Natural killer cell (primary cell): ENCODE results near the gene SLC25A17. TPM values are rescaled to one million over a fixed set of nuclear protein-coding genes. Genes with fewer than 3 reads are reported as not detected.

Source experiments
- ATAC-seq, 3 donors: fragments of 150-1000 bp in 2 of 3; fragments of 200-7000 bp in 1 of 3; cut with Tn5 transposase; 1 replicate in 1 of 3; 2 replicates in 2 of 3; pipeline ENCODE4 v1.10.0; 2021; ENCODE audit warnings: mild to moderate bottlenecking in 2 of 3, moderate library complexity in 2 of 3
- DNase-seq, 2 donors: peaks; one replicate each; pipeline versions ENCODE4 v3.0.0 to v3.0.0-alpha.2; 2013 to 2021; ENCODE audit warnings: mixed read lengths in 1 of 2
- H3K27ac ChIP-seq: one replicate; pipeline ENCODE4 v1.5.1; 2013; ENCODE audit warnings: mild to moderate bottlenecking, low read length
- H3K27me3 ChIP-seq: one replicate; pipeline ENCODE4 v1.6.1; 2013; ENCODE audit warnings: low read length; ENCODE audit not compliant: control insufficient read depth, insufficient read depth
- H3K36me3 ChIP-seq: one replicate; pipeline ENCODE4 v1.6.1; 2013; ENCODE audit warnings: low read length; ENCODE audit not compliant: control insufficient read depth, insufficient read depth
- H3K4me1 ChIP-seq: one replicate; pipeline ENCODE4 v1.6.1; 2013; ENCODE audit warnings: low read length; ENCODE audit not compliant: control insufficient read depth, insufficient read depth
- H3K4me3 ChIP-seq: one replicate; pipeline ENCODE4 v1.5.1; 2013; ENCODE audit warnings: low read length
- H3K9me3 ChIP-seq: one replicate; pipeline ENCODE4 v1.6.1; 2013; ENCODE audit warnings: low read length; ENCODE audit not compliant: control insufficient read depth, insufficient read depth
- H3K27ac Mint-ChIP-seq, 2 donors: one replicate each; pipeline ENCODE4 v1.8.0; 2022; ENCODE audit warnings: mild to moderate bottlenecking in 2 of 2, mixed read lengths in 2 of 2, moderate library complexity in 1 of 2
- H3K27me3 Mint-ChIP-seq, 2 donors: one replicate each; pipeline ENCODE4 v1.8.0; 2022; ENCODE audit warnings: low read depth in 2 of 2, mixed read lengths in 2 of 2
- H3K36me3 Mint-ChIP-seq: one replicate; pipeline ENCODE4 v1.8.0; 2022; ENCODE audit warnings: mixed read lengths
- H3K4me1 Mint-ChIP-seq, 2 donors: one replicate each; pipeline ENCODE4 v1.8.0; 2022; ENCODE audit warnings: mixed read lengths in 2 of 2
- H3K4me3 Mint-ChIP-seq: one replicate; pipeline ENCODE4 v1.8.0; 2022; ENCODE audit warnings: mild to moderate bottlenecking, moderate library complexity, mixed read lengths
- H3K9me3 Mint-ChIP-seq, 2 donors: one replicate each; pipeline ENCODE4 v1.8.0; 2022; ENCODE audit warnings: mixed read lengths in 2 of 2
- CTCF ChIP-seq: fragments of 200-600 bp; IDR thresholded peaks from one replicate; pipeline ENCODE4 v1.8.0; 2022; ENCODE audit warnings: antibody characterized with exemption
- WGBS: methylation state at CpG from one replicate; pipeline ENCODE4 v1.1.7; 2013; ENCODE audit warnings: missing lambda C conversion rate; ENCODE audit not compliant: insufficient coverage; 5-methylcytosine and 5-hydroxymethylcytosine counted together
- intact Hi-C: fragments of 100-400 bp; cut with micrococcal nuclease; formaldehyde crosslinking; loops from one replicate; pipeline ENCODE4 v1.14.2; 2022
- total RNA-seq, 4 donors: library from RNA; stranded (reverse); fragments of 120-200 nt in 1 of 4; gene quantifications; one replicate each; pipeline versions ENCODE4 v1.2.3 to v1.2.4, GENCODE V29; 2013 to 2022

Gene SLC25A17
- total RNA-seq, 3 donors from 2014 or later (not counting 1 experiment from before 2014, with no cell fraction given), result 9.2 to 13.4 (median 10.0) TPM

GRCh38 chr22:40733919-40734318 is 85.2 kb downstream of the SLC25A17 start:
- H3K27ac Mint-ChIP-seq, result no peak overlapping the region
- H3K4me3 ChIP-seq, result no peak overlapping the region
- intact Hi-C loops, result no loop called here
- H3K27ac ChIP-seq, result no peak overlapping the region
- no peaks in the 10 kb centered on the region for H3K27me3 Mint-ChIP-seq
- ATAC-seq, result no peak
- no peaks in the 10 kb centered on the region for H3K9me3 Mint-ChIP-seq
- H3K36me3 Mint-ChIP-seq, result no peaks in the 10 kb centered on the region
- DNase-seq, result no peak
- no peak for TF ChIP-seq CTCF
- peaks cover 10% of the 10 kb centered on the region for H3K4me1 ChIP-seq
- no peaks in the 10 kb centered on the region for H3K9me3 ChIP-seq
- WGBS, result 98% methylated on average over 4 of the region's 4 CpGs
- no peaks in the 10 kb centered on the region for H3K27me3 ChIP-seq
- H3K4me3 Mint-ChIP-seq, result no peak overlapping the region
- peaks cover 0 to 5% of the 10 kb centered on the region in 2 donors for H3K4me1 Mint-ChIP-seq
- no peaks in the 10 kb centered on the region for H3K36me3 ChIP-seq

- Histone ChIP-seq H3K4me1 (peaks cover 18% of the 10 kb centered on the region), H3K9me3 (no peaks in the 10 kb centered on the region), H3K27ac (no peak overlapping the region), H3K4me3 (no peak overlapping the region), H3K36me3 (no peaks in the 10 kb centered on the region), H3K27me3 (no peaks in the 10 kb centered on the region)
- WGBS, result 55% methylated on average over 2 of the region's 2 CpGs
- DNase-seq (no peak), ATAC-seq (no peak)
- no peak overlapping the region for H3K27ac Mint-ChIP-seq
- no peaks in the 10 kb centered on the region for H3K27me3 Mint-ChIP-seq
- peaks cover 0 to 5% of the 10 kb centered on the region in 2 donors for H3K4me1 Mint-ChIP-seq
- intact Hi-C loops, result no loop called here
- no peaks in the 10 kb centered on the region for H3K9me3 Mint-ChIP-seq
- no peak for TF ChIP-seq CTCF
- no peak overlapping the region for H3K4me3 Mint-ChIP-seq
- no peaks in the 10 kb centered on the region for H3K36me3 Mint-ChIP-seq
These were observed 86.2 kb downstream of the SLC25A17 start for GRCh38 chr22:40732999-40733292.

GRCh38 chr22:40729284-40729683 is 89.9 kb downstream of the SLC25A17 start:
- H3K4me3 ChIP-seq, result no peak overlapping the region
- DNase-seq (no peak), ATAC-seq (no peak)
- H3K27ac ChIP-seq, result no peak overlapping the region
- intact Hi-C loops, result no loop called here
- no peaks in the 10 kb centered on the region for H3K36me3 ChIP-seq
- 90% methylated on average over 6 of the region's 6 CpGs for WGBS
- H3K4me1 Mint-ChIP-seq, result peaks cover 0 to 5% of the 10 kb centered on the region in 2 donors
- no peaks in the 10 kb centered on the region for H3K27me3 Mint-ChIP-seq
- no peaks in the 10 kb centered on the region for H3K9me3 ChIP-seq
- TF ChIP-seq CTCF, result no peak
- H3K36me3 Mint-ChIP-seq, result no peaks in the 10 kb centered on the region
- H3K27me3 ChIP-seq, result no peaks in the 10 kb centered on the region
- H3K27ac Mint-ChIP-seq, result no peak overlapping the region
- H3K4me3 Mint-ChIP-seq, result no peak overlapping the region
- H3K9me3 Mint-ChIP-seq, result no peaks in the 10 kb centered on the region
- H3K4me1 ChIP-seq, result peaks cover 18% of the 10 kb centered on the region

- H3K36me3 ChIP-seq, result no peaks in the 10 kb centered on the region
- no peaks in the 10 kb centered on the region for H3K36me3 Mint-ChIP-seq
- H3K4me1 ChIP-seq, result peaks cover 18% of the 10 kb centered on the region
- no peaks in the 10 kb centered on the region for H3K9me3 ChIP-seq
- WGBS, result 29% methylated on average over 13 of the region's 13 CpGs
- no peak overlapping the region for H3K4me3 ChIP-seq
- H3K9me3 Mint-ChIP-seq, result no peaks in the 10 kb centered on the region
- no peak for TF ChIP-seq CTCF
- DNase-seq (peak in 1 of 2 donors; percentile 83), ATAC-seq (no peak)
- H3K4me3 Mint-ChIP-seq, result no peak overlapping the region
- intact Hi-C loops, result no loop called here
- no peak overlapping the region for H3K27ac Mint-ChIP-seq
- no peaks in the 10 kb centered on the region for H3K27me3 Mint-ChIP-seq
- H3K27me3 ChIP-seq, result no peaks in the 10 kb centered on the region
- peaks cover 0 to 5% of the 10 kb centered on the region in 2 donors for H3K4me1 Mint-ChIP-seq
- no peak overlapping the region for H3K27ac ChIP-seq
These were observed 90.4 kb downstream of the SLC25A17 start for GRCh38 chr22:40728731-40729189.
